ENCODE measurements around the gene MVB12A. TPM values are rescaled to one million over a fixed set of nuclear protein-coding genes. Genes with fewer than 3 reads are reported as not detected.

The MVB12A gene
- total RNA-seq, 1 donor from 2014 or later, result 19.2 TPM

DNA sequence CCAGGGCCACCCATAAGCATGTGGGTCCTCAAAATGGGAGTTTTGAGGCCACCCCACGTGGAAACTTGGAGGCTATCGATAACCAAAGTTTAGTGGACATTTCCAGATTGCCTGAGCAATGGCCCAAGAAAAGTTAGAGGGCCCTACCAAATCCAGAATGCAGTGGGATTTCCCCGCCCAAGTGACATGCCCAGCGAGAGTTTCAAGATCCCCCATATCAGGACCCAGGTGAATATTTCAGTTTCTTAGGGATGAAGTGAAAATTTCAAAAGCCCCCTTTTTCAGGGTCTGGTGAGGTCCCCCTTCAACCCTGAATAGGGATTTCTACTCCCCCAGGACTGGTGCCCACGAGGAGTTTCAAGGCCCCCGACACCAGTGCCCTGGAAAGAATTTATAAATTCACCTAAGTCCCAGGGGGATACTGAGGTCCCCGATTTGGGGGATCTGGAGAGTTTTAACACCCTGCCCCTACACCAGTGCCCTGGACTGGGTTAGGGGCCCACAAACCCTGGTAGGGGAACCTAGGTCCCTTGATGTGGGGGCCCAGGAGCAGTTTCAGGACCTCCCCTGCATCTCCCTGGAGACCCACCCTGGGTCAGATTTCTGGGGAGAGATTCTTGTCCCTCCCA lies 15.1 kb upstream of the MVB12A start:
- no peak for DNase-seq

DNA sequence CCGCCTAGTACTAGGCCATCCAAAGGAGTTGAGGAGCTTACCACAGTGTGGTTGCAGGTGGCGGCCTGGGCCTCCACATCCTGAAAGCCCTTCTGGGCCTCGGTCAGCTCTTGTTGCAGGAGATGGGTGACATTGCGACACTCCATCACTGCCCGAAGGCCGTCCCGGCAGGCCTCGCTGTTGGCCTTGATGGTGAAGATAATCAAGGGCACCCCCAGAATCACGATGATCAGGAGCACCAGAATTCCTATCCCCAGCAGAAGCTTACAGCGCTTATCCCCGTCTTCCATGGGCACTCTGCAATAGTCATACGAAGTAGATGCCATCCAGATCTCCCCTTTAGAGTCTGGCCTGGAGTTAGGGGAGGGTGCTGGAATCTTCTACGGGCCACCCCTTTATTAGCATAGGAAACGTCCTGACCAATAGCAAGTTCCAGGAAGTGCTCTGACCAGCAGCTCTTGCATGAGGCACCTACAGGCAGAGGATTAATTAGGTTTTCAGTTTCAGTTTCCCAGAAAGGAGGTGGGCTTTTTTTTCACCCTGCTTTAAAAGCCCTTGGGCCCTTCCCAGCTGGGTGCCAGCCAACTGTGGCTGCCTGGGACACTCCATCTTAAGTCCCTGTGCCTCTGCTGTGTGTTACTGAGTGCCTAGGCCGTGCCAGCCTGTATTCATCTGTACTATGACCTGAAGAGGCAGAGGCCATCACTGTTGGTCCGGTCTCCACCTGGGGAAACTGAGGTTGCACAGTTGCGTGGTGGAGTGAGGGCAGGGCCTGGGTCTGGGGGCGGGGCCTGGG lies 14.4 kb upstream of the MVB12A start, which contains the start of gene BST2:
Gene BST2 (minus strand): TSS at position 381 of the 796 bp plus-strand sequence. CDS start 55 bp downstream, at position 326.
- DNase-seq, result no peak

DNA sequence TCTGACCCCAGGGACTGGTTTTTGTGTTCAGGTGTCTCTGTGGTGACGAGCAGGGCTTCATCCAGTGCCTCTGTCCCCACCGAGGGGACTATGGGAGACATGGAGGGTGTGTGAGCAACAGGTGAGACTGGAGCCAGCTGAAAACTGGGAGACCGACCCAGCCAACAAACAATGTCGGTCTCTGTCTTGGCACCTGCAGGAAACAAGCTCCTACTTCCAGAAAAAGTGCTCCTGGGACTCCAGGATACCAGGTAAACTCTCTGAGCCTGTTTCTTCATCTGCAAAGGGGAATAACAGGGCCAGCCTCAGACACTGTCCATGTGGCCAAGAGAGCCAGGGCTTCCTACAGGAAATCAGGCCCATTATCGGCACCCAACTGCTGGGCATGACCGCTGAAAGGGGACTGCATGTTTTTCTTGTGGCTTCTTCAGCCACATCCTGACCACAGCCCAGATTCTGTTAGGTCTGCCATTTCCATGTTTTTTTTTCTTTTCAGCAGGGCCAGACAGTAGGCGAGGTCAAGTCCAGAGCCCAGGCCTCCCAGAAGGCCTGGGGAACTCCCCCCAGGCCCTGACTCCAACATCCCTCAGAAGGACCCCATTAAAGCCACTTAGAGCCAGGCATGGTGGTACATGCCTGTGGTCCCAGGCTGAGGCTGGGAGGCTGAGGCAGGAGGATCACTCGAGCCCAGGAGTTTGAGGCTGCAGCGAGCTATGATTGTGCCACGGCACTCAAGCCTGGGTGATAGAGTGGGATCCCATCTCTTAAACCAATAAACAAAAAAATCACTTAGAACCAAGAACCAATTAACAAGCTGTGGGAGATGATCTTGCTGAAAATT lies 13.6 kb upstream of the MVB12A start:
- no peak for DNase-seq

DNA sequence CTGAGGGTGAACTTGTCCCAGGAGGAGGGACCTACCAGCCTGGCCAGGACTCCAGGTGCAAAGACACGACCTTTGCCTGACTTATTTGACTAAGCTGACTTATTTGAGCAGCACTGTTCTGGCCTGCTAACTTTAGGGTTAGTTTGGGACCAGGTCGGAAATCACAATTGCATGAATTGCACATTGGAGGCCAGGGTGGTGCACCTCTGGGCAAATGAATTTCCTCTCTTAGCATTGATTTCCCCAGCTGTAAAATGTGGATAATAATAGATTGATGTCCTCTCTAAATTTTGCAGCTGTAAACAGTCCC lies 13.0 kb upstream of the MVB12A start:
- DNase-seq, result no peak

DNA sequence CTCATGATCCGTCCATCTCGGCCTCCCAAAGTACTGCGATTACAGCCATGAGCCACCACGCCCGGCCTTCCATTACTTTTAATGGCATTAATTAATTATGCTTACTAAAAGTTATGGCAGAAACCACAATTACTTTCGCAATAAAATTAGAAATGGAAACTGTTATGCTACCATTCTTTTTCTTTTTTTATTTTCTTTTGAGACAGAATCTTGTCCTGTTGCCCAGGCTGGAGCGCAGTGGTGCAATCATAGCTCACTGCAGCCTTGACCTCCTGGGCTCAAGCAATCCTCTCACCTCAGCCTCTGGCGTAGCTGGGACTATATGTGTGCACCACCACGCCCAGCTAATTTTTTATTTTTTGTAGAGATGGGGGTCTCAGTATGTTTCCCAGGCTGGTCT lies 9.9 kb upstream of the MVB12A start:
- DNase-seq, result no peak

DNA sequence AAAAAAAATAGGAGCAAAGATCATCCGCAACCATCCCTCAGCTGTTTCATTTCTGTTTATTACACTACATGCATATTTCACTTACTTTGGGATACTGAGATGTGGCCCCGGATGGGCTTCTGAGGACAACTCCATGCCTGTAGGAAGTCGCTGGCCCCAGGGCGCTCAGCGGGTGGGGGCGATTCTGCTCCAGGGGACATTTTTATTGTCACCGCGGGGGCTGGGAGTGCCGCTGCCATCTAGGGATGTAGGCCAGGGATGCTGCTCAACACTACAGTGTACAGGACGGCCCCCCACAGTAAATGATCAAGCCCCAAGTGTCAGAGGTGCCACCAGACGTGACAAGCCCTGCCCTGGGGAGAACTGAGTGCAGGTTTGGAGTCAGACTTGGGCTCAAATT lies 8.0 kb upstream of the MVB12A start:
- no peak for DNase-seq

DNA sequence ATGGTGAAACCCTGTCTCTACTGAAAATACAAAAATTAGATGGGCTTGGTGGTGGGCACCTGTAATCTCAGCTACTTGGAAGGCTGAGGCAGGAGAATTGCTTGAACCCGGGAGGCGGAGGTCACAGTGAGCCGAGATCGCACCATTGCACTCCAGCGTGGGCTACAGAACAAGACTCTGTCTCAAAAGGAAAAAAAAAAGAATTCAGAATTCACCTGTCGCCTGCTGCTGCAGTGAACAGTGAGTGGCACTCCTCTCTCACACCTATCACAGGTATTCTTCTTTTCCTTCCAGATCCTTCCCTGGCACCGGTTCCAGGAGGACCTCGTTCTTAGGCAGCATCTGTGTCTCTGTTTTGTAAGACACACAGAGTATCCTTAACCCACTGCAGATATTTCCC lies 5.8 kb upstream of the MVB12A start:
- no peak for DNase-seq

DNA sequence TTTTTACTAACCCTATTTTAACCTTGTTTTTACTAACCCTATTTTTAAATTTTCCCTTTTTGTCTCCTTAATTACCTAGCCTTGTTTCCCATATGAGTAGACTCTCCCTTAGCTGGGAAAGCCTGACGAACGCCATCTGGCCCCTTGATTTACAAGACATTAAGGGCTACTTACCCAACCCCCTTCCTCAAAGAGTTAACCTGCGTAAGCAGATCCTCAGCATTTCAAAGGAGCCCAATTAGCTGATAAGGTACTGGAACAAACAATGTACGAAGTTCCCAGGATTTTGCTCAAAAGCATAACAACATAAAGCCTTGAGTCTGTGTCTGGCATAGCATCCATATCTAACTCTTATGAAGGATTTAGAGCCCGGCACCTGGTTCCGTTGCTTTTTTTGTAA lies 4.7 kb upstream of the MVB12A start:
- no peak for DNase-seq

DNA sequence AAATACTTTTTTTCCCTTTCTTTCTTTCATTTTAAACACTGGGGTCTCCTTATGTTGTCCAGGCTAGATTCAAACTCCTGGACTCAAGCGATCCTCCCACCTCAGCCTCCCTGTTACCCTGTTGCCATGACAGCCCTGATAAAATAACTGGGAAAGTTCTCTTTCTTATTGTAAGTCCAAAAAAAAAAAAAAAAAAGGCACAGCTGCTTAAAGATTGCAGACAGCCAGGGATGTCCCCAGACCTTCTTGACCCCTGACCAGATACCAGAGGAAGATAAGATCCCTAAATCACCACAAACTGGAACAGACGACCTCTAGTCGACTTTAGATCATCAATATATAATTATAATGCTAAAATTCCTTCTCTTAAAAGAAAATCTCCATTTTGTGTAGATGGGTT lies 1.1 kb upstream of the MVB12A start:
- no peak for DNase-seq

DNA sequence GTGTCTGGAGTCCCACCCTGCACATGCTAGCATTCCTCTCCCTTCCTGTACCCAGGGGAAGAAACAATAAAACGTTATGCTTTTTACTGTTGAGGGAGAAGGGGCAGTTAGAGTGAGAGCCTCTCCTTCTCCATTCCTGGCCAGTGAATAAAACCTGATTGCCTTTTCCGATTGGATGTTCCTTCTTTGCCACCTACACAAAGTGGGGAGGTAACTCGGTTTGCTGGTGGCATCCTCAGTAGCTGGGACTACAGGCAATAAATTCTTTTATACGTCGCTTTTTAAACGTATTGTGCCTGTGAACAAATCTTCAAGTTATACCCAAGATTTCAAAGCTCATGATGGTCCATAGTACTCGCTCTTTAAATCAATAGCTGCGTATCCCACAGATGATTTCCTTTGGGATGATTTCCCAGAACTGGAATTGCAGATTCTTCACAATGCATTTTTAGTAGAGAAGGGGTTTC lies 660 bp upstream of the MVB12A start:
- DNase-seq, result no peak

DNA sequence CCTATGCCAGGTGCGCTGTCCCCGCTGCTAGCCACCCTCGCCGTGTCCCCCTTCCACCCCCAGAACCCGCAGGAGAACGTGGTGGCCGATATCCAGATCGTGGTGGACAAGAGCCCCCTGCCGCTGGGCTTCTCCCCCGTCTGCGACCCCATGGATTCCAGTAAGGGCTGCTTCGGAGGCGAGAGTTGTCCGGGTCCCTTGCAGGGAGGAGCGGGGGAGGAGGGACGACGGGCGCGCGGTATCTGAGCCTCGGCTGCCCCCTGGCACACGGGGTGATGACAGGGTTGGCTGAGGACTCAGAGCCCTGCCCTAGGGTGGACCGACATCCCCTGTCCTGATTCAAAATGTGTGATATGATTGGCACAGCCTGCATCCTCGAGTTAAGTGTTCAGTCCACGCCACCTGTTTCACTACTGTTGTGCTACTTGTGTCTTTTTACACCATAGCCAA lies 653 bp downstream of the MVB12A start:
- no peak for DNase-seq

DNA sequence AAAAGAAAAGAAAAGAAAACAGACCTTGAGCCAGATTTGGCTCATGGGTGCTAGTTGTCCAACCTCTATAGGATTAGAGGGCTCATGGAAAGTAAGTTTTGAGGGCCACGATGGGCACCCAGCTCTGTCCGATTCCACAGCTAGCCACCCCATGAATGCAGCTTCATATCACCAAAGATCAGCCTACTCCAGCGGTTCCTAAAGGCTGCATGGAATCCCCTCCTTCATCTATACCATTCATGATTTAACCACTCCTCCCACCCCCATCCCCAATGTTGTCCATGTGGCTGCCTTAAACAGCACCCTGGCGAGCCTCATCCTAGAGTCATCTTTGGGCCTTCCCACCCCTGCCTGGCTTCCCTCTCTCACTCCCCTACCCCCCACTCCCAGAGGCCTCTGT lies 2.1 kb downstream of the MVB12A start:
- no peak for DNase-seq

DNA sequence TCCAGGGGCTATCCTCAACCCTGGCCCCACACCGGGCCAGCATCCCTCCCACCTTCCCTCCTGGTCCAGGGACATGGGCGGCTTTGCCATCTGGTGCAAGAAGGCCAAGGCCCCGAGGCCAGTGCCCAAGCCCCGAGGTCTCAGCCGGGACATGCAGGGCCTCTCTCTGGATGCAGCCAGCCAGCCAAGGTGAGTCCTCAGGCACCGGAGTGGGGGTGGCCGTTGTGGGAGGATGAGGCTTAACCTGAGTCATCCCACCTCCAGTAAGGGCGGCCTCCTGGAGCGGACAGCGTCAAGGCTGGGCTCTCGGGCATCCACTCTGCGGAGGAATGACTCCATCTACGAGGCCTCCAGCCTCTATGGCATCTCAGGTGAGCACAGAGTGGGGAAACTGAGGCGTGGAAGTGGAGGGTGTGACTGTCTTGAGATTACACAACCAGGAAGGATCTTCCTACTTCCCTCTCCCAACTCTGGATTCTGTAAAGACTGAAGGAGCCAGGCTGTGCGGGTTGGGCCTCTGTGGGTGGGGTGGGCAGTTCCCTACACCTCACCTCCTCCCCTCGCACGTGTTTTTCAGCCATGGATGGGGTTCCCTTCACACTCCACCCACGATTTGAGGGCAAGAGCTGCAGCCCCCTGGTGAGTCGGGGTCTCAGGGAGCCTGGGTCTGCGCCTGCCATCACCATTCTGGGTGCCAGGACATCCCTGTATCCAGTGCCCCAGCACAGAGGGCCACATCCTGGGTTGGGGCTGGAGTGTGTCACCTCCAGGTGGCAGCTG lies 3.8 kb downstream of the MVB12A start:
- no peak for DNase-seq

DNA sequence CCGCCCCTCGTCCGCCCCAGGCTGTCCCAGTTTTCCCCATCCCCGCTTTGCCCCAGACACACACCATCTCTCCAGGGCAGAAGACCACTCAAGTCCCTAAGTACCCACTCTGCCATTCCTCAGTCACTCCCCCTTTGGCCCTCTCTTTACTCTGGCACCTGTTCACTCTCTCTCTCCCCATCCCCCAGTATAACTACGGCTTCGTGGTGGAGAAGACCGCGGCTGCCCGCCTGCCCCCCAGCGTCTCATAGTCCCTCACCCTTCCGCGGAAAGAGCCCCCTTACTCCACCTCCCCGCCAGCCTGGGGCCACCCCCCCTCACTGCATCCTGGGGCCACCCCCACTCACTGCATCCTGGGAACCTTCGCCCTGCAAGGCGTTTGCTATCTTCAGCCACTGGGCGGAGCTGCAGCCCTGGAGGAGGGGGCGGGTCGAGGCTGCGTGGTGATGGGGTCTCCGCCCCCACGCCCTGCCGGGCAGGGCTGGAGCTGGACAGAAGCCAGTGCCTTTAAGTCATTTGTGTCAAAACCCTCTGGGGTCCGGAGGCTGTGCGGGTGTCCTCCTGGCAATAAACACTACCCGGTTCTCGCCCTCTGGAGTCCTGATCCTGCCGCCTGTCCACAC lies 5.0 kb downstream of the MVB12A start:
- DNase-seq, result no peak

DNA sequence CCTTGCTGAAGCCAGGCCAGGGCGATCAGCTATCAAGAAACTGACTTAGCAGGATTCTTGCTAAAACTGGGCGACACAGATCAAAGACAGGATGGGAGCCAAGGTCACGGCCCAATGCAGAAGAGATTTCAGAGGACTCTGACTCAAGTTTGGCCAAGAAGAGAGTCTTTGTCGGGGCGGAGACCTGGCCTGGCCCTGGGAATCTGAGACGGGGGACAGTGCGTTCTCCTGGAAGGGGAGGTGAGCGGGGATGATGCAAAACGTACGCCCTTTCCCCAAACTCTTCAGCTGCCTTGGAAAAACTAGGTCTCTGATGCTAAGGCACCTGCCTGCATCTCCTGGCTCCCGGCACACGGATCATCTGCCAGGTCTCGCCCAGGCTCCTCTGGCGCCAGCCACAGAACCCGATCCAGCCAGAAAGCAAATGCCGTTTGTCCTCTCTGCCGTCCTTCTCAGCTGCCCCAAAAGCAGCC lies 9.8 kb downstream of the MVB12A start:
- no peak for DNase-seq

DNA sequence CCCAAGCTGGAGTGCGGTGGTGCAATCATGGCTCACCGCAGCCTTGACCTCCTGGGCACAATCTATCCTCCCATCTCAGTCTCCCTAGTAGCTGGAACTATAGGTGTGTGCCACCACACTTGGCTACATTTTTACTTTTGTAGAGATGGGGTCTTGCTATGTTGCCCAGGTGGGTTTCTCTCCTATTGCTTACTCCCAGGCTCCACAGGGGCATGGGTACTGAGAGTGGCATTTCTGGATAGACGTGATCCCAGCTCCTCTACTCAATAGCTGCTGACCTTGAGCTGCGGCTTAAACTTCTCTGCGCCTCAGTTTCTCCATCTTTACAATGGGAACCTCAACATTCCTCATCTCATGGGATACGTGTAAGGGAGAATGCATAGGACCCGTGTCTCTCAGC lies 11.6 kb downstream of the MVB12A start:
- DNase-seq, result no peak

DNA sequence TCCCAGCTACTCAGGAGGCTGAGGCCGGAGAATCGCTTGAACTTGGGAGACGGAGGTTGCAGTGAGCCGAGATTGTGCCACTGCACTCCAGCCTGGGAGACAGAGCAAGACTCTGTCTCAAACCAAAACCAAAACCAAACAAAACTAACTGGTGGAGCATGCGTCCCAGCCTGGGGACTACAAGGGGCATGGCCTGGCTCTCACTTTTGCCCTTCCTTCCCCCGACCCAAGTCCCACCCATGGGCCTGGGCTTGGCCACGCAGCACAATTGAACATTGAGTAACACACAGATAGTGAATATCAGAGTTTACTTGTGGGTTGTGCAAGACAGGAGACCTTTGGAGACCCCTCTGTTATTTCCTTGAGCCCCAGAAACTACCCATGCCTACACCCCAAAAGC lies 15.4 kb downstream of the MVB12A start:
- DNase-seq, result no peak

DNA sequence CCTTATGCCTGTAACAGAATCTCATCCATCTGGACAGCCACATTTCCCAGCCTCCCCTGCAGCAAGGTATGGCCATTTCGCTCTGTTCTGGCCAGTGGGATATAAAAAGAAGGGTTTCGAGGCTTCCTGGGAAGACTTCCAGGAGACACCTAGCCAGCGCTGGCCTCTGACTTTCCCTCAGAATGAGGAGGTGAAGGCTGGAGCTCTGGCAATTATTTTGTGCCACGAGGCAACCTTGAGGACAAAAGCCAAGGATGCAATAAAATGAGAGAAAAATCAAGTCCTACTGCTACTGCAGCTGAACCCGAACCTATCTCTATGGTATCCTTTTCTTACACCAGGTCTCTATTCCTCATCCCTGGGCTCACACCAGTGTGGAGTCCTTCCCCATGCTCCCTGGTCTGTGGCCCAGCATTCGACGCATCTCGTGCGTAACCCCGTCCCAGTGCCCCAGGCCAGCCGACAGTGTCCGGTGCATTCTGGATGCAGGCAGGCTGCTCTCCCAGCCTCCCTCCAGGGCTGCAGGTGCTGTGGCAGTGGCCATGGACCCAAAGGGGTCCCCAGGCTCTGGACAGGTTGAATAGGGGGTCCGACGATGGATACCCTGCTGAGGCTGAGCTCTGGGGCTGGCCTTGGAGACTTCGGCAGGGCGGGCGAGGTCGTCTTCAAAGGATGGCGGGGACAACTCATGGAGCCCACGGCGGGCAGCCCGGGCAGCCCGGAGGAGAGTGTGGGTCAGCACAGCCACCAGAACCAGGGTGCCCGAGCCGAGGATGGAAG lies 16.4 kb downstream of the MVB12A start:
- no peak for DNase-seq

DNA sequence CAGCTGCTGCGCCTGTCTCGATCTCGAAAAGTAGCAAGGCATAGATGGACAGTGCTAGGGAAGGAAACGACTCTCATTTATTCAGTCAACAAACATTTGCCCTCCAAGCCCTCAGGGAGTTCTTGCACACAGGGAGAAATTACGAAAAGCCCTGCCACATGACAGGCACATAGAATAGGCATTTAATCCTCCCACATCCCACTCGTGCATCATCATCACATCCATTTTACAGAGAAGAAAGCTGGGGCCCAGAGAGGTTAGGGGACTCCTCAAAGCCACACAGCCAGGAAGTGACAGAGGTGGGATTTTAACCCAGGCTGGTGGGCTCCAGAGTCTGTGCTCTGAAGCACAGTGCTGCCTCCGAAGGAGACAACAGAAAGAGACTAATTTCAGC lies 17.0 kb downstream of the MVB12A start:
- no peak for DNase-seq

DNA sequence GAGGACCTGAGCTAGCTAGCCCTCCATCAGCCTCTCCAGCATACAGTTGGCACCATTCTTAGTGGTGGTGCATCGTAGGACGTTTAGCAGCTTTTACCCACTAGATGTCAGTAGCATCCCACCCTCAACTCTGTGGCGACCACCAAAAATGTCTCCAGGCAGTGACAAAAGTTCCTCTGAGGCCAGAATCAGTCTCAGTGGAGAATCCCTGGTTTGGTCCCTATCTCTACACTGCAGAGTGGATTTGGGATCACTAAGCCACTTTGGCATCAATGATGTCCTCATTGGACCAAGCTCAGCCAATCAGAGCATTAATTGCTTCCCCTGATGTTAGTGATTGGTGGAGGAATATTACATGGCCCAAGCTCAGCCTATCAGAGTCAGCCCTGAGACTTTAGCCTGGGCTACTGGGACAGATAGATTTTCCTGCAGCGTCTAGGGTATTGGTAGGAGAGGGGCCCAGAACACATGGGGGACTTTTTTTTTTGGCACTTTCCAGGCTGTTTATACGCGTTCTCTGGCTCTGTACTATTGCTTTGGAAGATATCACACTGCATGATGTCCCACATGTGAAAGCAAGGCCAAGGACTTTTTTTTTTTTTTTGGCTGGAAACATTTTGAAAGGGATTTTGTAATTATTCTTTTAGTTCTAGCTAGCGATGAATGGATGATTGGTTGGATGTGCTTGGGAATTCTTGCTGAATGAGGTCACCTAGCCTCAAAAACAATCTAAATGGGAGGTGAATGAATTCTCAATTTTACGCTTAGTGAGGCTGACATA lies 21.6 kb downstream of the MVB12A start:
- peak; percentile 91 for DNase-seq
